ENCODE data around the gene WDR62.
A peak's percentile ranks its signal among the peaks of the same experiment; 100 is the strongest.

The WDR62 gene

GRCh38 chr19:36142496-36142895 lies 87.8 kb downstream of the WDR62 start:
- DNase-seq = no peak

GRCh38 chr19:36144624-36145023 lies 89.9 kb downstream of the WDR62 start:
- DNase-seq = no peak

- DNase-seq = no peak
Observed at GRCh38 chr19:36149673-36150406, 95.1 kb downstream of the WDR62 start.

GRCh38 chr19:36150586-36150985 lies 95.9 kb downstream of the WDR62 start:
- DNase-seq = no peak

- DNase-seq = no peak
Observed at GRCh38 chr19:36151144-36152018, 96.7 kb downstream of the WDR62 start.

GRCh38 chr19:36152019-36152351 lies 97.3 kb downstream of the WDR62 start:
- no peak for DNase-seq

GRCh38 chr19:36152352-36153091 lies 97.8 kb downstream of the WDR62 start, which contains the start of gene COX7A1:
Gene COX7A1, minus strand, starts transcription at chr19:36152447. Its CDS starts 40 bp downstream, at chr19:36152407.
- peak; percentile 32 for DNase-seq

GRCh38 chr19:36153126-36153525 lies 98.4 kb downstream of the WDR62 start:
- no peak for DNase-seq
